HUES48 (cell line): ENCODE measurements around the gene SMARCAL1.

Experiments
- H3K27ac ChIP-seq: one replicate; pipeline ENCODE4 v1.7.0; 2013; ENCODE audit warnings: low read depth, low read length, inconsistent platforms
- H3K27me3 ChIP-seq: 2 replicates; pipeline ENCODE4 v1.6.1; 2013; ENCODE audit warnings: mild to moderate bottlenecking, low read length; ENCODE audit not compliant: control insufficient read depth, insufficient read depth
- H3K36me3 ChIP-seq: 2 replicates; pipeline ENCODE4 v1.6.1; 2013; ENCODE audit warnings: low read length; ENCODE audit not compliant: control insufficient read depth, insufficient read depth
- H3K4me1 ChIP-seq: 2 replicates; pipeline ENCODE4 v1.6.1; 2013; ENCODE audit warnings: mild to moderate bottlenecking, low read length; ENCODE audit not compliant: control insufficient read depth, insufficient read depth
- H3K4me3 ChIP-seq: 2 replicates; pipeline ENCODE4 v1.5.1; 2013; ENCODE audit warnings: mild to moderate bottlenecking, low read depth, low read length
- H3K9ac ChIP-seq: 2 replicates; pipeline ENCODE4 v1.6.1; 2013; ENCODE audit warnings: mild to moderate bottlenecking, low read depth, low read length, moderate library complexity
- H3K9me3 ChIP-seq: 2 replicates; pipeline ENCODE4 v1.6.1; 2013; ENCODE audit warnings: low read length; ENCODE audit not compliant: control insufficient read depth, insufficient read depth

Gene SMARCAL1

DNA sequence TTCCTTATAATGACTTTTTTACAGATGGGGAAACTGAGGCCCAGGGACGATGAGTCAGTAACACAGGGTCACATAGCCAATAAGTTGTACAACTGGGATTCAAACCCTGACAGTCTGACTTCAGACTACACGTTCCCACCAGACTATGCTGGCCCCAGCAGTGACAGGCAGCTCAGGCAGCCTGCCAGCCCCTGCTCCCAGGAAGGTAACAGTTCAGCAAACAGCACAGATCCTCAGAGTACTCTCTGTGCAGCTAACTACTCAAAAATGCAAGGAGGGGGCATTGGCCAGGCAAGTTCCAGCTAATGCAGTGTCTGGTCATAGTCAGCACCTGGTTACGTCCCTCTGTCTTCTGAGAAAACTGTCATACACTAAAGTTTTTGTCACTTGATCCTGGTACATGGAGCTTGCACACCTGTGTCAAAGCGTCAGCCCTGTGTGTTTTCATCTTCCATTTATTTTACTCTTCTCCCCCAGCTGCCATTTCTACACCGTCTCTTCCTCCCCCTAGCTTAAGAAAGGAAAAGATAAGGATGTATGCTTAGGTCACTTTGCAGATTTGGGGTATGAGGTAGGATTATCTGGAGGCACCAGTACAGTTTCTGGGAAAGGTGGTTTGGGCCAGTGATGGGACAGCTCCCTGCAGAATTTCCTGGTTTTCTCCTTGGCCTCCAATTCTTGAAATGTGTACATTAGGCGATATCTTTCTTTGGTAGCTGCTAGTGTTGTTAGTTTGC lies 4.5 kb downstream of the SMARCAL1 start:
- no peak overlapping the region for H3K4me3 ChIP-seq
- H3K27ac ChIP-seq: no peak overlapping the region
- H3K9ac ChIP-seq: no peak overlapping the region
- H3K4me1 ChIP-seq: peaks cover 4% of the 10 kb centered on the region; the same call in 1 of the 2 replicates
- H3K9me3 ChIP-seq: no peaks in the 10 kb centered on the region
- H3K27me3 ChIP-seq: no peaks in the 10 kb centered on the region
- H3K36me3 ChIP-seq: peaks cover 29% of the 10 kb centered on the region

DNA sequence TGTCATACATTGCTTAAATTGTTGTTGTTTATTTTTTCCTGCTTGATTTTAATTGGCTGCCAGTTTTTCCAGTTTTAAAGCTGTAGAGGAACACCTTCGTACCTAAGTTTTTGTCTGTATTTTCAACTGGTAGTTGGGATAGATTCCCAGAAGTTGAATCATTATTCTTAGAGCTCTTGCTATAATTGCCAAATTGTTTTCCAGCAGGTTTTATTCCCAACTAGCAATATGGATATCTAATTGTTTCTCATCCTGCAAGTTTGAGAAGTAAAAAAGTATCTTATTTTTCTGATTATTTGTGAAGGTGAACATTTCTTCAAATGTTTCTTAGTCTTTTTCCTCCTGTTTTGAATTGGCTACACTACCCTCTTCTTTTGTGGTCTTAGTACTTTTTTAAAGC lies 6.7 kb downstream of the SMARCAL1 start:
- Histone ChIP-seq H3K9me3 (no peaks in the 10 kb centered on the region), H3K27ac (no peak overlapping the region), H3K4me1 (no peaks in the 10 kb centered on the region), H3K9ac (no peak overlapping the region), H3K36me3 (peaks cover 49% of the 10 kb centered on the region), H3K27me3 (no peaks in the 10 kb centered on the region), H3K4me3 (no peak overlapping the region)

DNA sequence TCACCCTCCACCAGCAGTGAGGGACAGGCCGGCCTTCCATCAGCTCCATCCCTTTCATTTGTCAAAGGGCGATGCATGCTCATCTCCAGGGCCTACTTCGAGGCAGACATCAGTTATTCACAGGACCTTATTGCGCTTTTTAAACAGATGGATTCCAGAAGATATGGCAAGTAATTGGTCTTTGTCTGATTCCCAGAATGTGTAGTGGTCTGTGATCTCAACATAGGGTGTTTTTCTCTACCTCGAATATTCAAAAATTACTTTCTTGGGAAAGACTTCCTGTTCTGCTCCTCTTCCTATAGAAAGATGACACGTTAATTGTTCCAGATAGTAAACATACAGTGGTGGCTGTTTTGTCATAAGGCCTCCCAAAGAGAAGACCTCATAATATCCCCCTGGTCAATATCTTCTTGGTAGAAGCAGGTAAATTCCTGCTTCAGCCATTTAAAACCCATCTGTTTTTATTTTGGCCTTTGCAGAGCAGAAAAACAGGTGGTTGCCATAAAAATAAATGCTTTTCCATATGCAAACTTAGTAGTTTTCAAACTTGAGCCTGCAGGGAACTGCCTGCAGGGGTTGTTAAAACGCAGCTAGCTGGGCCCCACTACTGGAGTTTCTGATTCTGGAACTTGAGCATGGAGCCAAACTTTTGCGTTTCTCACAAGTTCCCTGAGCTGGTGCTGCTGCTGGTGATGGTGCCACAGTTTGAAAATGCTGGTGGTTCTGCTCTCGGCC lies 8.2 kb downstream of the SMARCAL1 start:
- Histone ChIP-seq H3K27ac (no peak overlapping the region), H3K9ac (no peak overlapping the region), H3K4me1 (no peaks in the 10 kb centered on the region), H3K9me3 (peaks cover 6% of the 10 kb centered on the region), H3K27me3 (no peaks in the 10 kb centered on the region), H3K36me3 (peaks cover 56% of the 10 kb centered on the region), H3K4me3 (no peak overlapping the region)

DNA sequence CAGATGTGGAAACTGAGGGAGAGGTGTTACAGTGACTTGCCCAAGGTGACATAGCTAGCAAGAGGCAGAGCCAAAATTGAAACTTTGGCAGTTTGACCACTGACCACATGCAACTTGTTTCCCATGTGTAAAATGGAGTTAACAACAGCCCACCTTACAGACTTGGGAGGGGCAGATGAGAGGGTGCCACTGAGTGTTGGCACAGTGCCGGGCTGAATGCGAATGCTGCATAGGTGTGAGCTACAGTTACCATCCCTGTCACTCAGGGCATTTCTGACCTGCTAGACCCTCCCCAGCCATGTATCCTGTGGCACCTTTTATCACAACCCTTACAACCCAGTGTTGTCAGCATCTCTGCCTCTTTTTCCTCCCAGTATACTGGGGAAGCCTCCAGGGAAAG lies 10.8 kb downstream of the SMARCAL1 start:
- H3K36me3 ChIP-seq: peaks cover 58% of the 10 kb centered on the region
- no peaks in the 10 kb centered on the region for H3K4me1 ChIP-seq
- no peak overlapping the region for H3K27ac ChIP-seq
- no peaks in the 10 kb centered on the region for H3K27me3 ChIP-seq
- H3K9me3 ChIP-seq: peaks cover 6% of the 10 kb centered on the region
- no peak overlapping the region for H3K4me3 ChIP-seq
- no peak overlapping the region for H3K9ac ChIP-seq

DNA sequence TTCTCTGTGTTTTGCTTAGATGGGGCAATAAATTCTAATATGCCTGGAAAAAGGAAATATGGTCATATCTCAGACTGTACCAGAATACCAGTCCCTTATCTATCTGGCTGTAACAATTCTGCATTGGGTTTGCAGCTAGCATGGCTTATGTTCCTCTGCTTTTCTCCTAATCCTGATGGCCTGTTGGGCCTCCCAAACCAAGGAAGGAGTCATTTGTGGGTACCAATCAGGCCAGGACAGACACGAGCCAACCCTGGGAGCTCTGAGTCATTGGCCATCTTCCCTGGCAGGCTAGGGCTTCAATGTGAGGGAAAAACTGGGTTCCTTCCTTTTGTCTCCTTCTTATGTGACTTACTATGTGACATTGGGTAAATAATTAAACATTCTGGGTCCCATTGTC lies 12.0 kb downstream of the SMARCAL1 start:
- H3K27me3 ChIP-seq: no peaks in the 10 kb centered on the region
- no peaks in the 10 kb centered on the region for H3K4me1 ChIP-seq
- H3K27ac ChIP-seq: no peak overlapping the region
- H3K9me3 ChIP-seq: peaks cover 6% of the 10 kb centered on the region
- H3K9ac ChIP-seq: no peak overlapping the region
- peaks cover 69% of the 10 kb centered on the region for H3K36me3 ChIP-seq
- H3K4me3 ChIP-seq: no peak overlapping the region

DNA sequence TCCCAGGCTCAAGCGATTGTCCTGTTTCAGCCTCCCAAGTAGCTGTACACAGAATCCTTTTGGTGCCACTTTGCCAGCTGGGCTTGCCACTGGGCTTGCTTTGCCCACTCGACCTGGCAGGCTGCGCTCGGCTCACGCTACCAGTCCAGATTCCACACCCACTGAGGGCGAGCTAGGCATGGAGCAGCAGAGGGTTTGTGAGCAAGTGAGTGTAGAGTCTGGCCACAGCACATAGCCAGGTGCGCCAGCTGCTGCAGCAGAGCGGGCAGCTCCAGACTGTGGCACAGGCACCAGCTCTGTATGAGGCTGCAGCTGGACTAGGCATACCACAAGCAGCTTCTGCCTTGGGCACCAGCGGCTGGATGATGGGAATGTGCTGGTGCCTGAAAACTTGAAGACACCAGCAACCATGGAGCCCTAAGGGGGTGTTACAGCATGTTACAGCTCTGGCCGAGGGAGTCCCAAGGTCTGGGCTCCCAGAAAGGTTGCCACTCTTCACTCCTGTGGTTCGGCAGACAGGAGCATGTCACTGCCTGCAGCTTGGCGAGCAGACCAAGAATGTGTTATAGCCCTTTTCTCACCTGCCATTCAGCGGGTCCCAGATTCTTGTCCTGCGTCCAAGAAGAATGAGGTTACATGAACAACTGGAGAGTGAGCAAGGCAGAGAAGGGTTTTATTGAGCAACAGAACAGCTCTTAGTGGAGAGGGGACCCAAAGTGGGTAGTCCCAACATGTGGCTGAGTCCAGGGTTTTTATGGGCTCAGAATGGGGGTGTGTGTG lies 12.9 kb downstream of the SMARCAL1 start:
- Histone ChIP-seq H3K36me3 (peaks cover 73% of the 10 kb centered on the region), H3K9ac (no peak overlapping the region), H3K27ac (no peak overlapping the region), H3K4me3 (no peak overlapping the region), H3K9me3 (peaks cover 6% of the 10 kb centered on the region), H3K4me1 (no peaks in the 10 kb centered on the region), H3K27me3 (no peaks in the 10 kb centered on the region)

DNA sequence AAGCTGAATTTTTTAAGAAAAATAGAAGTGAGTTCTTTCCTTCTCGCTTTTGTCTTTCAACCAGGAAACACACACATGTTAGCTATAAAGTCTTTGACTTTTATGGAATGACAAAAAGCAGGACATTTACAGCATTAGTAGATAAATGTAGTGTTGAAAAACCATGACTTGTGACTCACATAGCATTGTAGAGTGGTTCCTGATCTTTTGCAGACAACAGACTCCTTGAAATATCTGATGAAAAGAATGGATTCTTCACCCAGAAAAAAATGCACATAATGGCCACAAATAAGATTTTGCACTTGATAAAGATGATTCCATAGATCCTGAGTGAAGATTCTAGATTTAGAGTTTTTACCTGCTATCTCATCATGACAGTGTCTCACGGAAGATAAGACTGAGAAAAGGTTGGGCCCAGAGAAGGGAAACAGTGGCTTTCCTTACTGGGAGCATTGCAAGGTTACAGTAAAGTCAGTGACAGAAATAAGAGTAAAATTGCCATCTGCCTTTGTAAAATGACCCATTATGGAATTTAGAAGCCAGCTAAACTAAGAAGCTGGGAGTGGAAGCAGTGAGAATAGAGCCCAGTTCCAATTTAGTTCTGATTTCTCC lies 14.0 kb downstream of the SMARCAL1 start:
- H3K4me3 ChIP-seq: no peak overlapping the region
- H3K9me3 ChIP-seq: peaks cover 6% of the 10 kb centered on the region
- no peak overlapping the region for H3K9ac ChIP-seq
- no peaks in the 10 kb centered on the region for H3K27me3 ChIP-seq
- peak overlapping the region; percentile 21 for H3K27ac ChIP-seq
- H3K4me1 ChIP-seq: no peaks in the 10 kb centered on the region
- H3K36me3 ChIP-seq: peaks cover 78% of the 10 kb centered on the region

DNA sequence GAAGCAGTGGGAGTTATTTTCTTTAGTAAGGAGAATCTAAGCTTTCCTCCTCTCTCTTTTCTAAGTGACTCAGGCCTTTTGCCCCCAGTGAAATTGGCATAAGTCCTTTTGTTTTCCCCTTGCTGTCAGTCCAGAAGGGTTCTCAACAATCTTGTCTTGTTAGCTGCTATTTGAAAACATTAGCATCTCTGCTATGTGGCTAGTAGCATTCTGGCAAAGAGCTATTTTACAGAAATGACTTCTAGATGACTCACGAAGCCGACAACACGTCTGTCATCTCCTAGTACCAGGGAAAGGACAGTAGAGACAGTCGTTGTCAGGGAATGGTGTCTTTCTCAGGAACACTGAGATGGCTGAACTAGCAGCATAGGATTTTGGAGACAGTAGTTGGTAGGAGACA lies 14.7 kb downstream of the SMARCAL1 start:
- peaks cover 78% of the 10 kb centered on the region for H3K36me3 ChIP-seq
- no peak overlapping the region for H3K9ac ChIP-seq
- H3K4me1 ChIP-seq: no peaks in the 10 kb centered on the region
- peaks cover 6% of the 10 kb centered on the region for H3K9me3 ChIP-seq
- no peaks in the 10 kb centered on the region for H3K27me3 ChIP-seq
- peak overlapping the region; percentile 33 for H3K27ac ChIP-seq
- no peak overlapping the region for H3K4me3 ChIP-seq

DNA sequence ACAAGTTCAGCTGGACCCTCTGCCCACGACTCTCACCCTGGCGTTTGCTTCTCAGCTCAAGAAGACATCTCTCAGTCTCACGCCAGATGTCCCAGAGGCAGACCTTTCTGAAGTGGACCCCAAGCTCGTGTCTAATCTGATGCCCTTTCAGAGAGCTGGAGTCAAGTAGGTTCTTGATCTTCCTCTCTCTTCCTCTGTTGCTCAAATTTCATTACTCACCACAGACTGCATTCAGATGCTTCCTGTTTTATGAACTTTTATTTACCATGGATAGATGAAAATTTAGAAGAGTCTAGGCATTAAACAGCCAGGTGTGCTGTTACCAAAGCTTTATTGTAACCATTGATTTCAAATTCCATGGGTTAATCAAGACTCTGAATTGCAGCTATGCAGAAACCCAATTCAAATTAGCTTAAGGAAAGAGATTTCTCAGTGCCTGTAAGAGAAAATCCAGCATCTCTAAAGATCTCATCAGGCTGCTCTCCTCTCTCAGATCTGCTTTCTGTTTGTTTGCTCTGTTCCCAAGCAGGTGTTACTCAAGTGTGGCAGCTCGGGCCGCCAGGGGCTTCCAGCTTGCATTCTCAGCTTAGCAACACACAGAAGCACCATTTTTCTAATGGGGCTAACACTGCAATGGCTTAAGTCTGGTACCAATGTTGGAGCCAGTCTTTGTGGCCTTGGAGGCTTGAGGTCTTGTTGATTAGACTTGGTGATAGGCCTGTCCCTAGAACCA lies 16.5 kb downstream of the SMARCAL1 start:
- Histone ChIP-seq H3K27me3 (no peaks in the 10 kb centered on the region), H3K4me1 (no peaks in the 10 kb centered on the region), H3K4me3 (no peak overlapping the region), H3K27ac (no peak overlapping the region), H3K9me3 (peaks cover 6% of the 10 kb centered on the region), H3K9ac (no peak overlapping the region), H3K36me3 (peaks cover 78% of the 10 kb centered on the region)

DNA sequence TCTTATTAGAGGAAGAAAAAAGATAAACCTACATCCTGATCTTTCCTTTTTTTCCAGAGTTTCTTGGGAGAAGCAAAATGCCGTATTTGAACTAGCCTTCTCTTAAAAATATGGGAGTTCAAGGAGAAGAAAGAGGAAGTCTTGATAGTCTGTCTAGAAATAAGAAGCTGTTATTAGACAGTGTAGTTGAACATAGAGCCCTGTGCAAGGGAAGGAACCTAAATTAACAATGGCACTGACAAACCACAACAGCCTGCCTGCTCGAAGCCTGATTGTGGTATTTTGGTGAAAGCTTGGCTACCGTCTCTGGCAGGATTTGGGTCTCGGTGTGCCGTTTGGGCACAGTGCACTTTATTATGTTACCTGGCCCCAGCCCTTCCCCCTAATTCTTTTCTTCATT lies 17.1 kb downstream of the SMARCAL1 start:
- Histone ChIP-seq H3K27me3 (no peaks in the 10 kb centered on the region), H3K9ac (no peak overlapping the region), H3K9me3 (peaks cover 6% of the 10 kb centered on the region), H3K4me3 (no peak overlapping the region), H3K4me1 (no peaks in the 10 kb centered on the region), H3K27ac (no peak overlapping the region), H3K36me3 (peaks cover 78% of the 10 kb centered on the region)
